ENCODE measurements around the gene CABCOCO1. TPM values are rescaled to one million over a fixed set of nuclear protein-coding genes. Genes with fewer than 3 reads are reported as not detected.

Gene CABCOCO1
- total RNA-seq, 1 donor from 2014 or later, result 3.5 TPM

- intact Hi-C loops (cut with DNase I), result no loop called here
- Histone ChIP-seq H3K27me3 (ENCODE audit: low read depth) (no peaks in the 10 kb centered on the region), H3K9me3 (no peaks in the 10 kb centered on the region), H3K27ac (no peak overlapping the region), H3K4me3 (no peak overlapping the region), H3K4me1 (no peaks in the 10 kb centered on the region), H3K36me3 (no peaks in the 10 kb centered on the region)
- ATAC-seq, result no peak
- DNase-seq, result no peak
- no peak for TF ChIP-seq CTCF (IDR thresholded peaks at IDR 0.05)
Measured at GRCh38 chr10:61815496-61815895, 152.8 kb downstream of the CABCOCO1 start.

Other genes with a start within 250 kb of the CABCOCO1 start
- 1.1 TPM for gene TMEM26, start 209.5 kb upstream of the CABCOCO1 start, total RNA-seq
- 29.8 TPM for gene ARID5B, start 238.8 kb downstream of the CABCOCO1 start, total RNA-seq